ENCODE data around the gene C3orf85. TPM values are rescaled to one million over a fixed set of nuclear protein-coding genes. Genes with fewer than 3 reads are reported as not detected.

Gene C3orf85, protein sequence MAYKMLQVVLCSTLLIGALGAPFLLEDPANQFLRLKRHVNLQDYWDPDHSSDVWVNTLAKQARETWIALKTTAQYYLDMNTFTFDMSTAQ
- total RNA-seq (2021; fragmentation: NEBNext Ultra II Directional; extraction: Animal tissue kit (Norgen Biotek cat#: 25700)): not detected
- long read RNA-seq: 0 reads

DNA sequence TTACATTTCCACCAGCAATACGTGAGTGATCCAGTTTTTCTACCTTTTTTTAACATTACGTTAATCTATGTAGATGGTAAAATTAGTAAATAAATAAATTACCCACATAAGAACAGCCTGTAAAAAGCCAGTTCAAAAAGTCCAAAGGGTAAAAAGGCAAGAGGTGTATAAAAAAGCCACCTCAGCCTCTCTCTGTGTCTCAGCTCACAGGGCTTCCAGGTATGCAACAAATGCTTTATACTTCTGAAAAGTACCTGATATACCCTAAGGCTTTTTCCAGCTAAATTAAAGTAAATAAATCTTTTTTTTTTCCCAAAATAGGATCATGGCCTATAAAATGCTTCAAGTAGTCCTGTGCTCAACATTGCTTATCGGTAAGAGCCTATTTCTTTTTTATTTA is at the start of gene C3orf85:
Gene C3orf85 (plus strand): TSS at position 197 of the 400 bp plus-strand sequence. CDS start 129 bp downstream, at position 326.
- Mint-ChIP-seq H3K27me3 (ENCODE audit: insufficient read depth) (no peaks in the 10 kb centered on the region), H3K9me3 (peaks cover 11% of the 10 kb centered on the region), H3K4me1 (ENCODE audit: low read depth) (no peaks in the 10 kb centered on the region), H3K36me3 (ENCODE audit: low read depth) (no peaks in the 10 kb centered on the region), H3K27ac (no peak within 1 kb of the TSS), H3K4me3 (no peak within 1 kb of the TSS)
- no peak for DNase-seq
- TF ChIP-seq, protein P1, sequence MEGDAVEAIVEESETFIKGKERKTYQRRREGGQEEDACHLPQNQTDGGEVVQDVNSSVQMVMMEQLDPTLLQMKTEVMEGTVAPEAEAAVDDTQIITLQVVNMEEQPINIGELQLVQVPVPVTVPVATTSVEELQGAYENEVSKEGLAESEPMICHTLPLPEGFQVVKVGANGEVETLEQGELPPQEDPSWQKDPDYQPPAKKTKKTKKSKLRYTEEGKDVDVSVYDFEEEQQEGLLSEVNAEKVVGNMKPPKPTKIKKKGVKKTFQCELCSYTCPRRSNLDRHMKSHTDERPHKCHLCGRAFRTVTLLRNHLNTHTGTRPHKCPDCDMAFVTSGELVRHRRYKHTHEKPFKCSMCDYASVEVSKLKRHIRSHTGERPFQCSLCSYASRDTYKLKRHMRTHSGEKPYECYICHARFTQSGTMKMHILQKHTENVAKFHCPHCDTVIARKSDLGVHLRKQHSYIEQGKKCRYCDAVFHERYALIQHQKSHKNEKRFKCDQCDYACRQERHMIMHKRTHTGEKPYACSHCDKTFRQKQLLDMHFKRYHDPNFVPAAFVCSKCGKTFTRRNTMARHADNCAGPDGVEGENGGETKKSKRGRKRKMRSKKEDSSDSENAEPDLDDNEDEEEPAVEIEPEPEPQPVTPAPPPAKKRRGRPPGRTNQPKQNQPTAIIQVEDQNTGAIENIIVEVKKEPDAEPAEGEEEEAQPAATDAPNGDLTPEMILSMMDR (IDR thresholded peaks at IDR 0.05): no peak

DNA sequence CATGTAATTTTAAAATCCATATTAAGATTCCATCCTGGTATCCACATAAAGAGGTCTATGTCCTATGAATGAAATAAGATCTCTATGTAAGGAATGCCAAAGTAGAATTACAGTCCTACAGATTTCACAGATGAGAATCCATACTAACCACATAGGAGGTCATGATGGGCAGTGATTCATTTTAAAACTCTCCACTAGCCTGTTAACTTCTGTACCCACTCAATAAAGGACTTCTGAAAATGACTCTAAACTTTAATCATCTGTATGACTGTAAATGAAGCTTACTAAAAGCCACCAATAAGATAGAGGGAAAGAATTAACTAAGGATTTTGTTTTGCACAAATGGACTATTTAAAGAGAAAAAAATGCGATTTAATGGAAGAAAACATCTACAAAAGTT is 47.3 kb upstream of the C3orf85 start:
- H3K4me1 Mint-ChIP-seq (ENCODE audit: low read depth): no peaks in the 10 kb centered on the region
- H3K4me3 Mint-ChIP-seq: no peak overlapping the region
- no peak overlapping the region for H3K27ac Mint-ChIP-seq
- H3K36me3 Mint-ChIP-seq (ENCODE audit: low read depth): no peaks in the 10 kb centered on the region
- TF ChIP-seq, protein P1 (IDR thresholded peaks at IDR 0.05): no peak
- H3K9me3 Mint-ChIP-seq: peaks cover 4% of the 10 kb centered on the region; the same call in 1 of the 2 replicates
- H3K27me3 Mint-ChIP-seq (ENCODE audit: insufficient read depth): no peaks in the 10 kb centered on the region
- no peak for DNase-seq

DNA sequence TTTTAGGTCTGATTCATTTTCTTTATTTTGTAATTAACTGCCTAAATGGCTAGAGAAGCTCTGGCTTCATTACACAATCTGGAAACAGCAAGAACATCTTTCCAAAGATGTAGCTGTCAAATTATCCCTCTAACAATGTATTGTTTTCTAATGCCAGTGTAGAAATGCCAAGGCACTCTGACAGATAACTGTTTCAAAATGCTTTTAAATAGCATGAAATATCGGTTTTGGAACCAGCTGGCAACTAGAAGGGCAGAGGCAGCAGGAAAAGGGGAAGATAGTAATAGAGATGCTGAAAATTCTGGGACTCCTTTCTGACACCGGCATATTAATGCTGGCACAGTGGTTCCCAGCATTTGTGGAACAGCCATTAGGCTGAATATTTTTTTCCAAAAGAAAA is 44.7 kb upstream of the C3orf85 start:
- DNase-seq: no peak
- TF ChIP-seq, protein P1 (IDR thresholded peaks at IDR 0.05): no peak
- Mint-ChIP-seq H3K9me3 (peaks cover 4% of the 10 kb centered on the region; the same call in 1 of the 2 replicates), H3K4me3 (no peak overlapping the region), H3K27ac (no peak overlapping the region), H3K36me3 (ENCODE audit: low read depth) (no peaks in the 10 kb centered on the region), H3K4me1 (ENCODE audit: low read depth) (no peaks in the 10 kb centered on the region), H3K27me3 (ENCODE audit: insufficient read depth) (no peaks in the 10 kb centered on the region)

DNA sequence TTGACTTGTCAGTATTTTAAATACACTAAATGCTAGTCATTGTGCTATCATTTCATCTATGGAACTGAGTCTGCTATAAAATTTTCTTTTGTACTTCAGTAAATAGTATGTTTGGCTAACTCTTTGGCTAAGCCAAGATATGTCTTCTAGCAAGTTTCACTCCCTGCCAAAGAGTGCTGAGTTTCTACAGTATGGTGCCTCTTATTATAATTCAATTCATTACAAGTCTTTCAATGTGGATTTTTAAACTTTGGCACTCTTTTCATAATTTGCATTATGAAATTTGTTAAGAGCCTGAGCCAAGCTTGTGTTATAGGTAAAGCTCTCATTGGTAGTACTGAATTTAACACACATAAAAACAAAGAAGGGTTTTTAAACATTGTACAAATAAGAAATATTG is 43.0 kb upstream of the C3orf85 start:
- H3K27ac Mint-ChIP-seq: no peak overlapping the region
- no peak for DNase-seq
- no peak overlapping the region for H3K4me3 Mint-ChIP-seq
- H3K36me3 Mint-ChIP-seq (ENCODE audit: low read depth): no peaks in the 10 kb centered on the region
- H3K4me1 Mint-ChIP-seq (ENCODE audit: low read depth): no peaks in the 10 kb centered on the region
- TF ChIP-seq, protein P1 (IDR thresholded peaks at IDR 0.05): no peak
- H3K27me3 Mint-ChIP-seq (ENCODE audit: insufficient read depth): no peaks in the 10 kb centered on the region
- peaks cover 4% of the 10 kb centered on the region; the same call in 1 of the 2 replicates for H3K9me3 Mint-ChIP-seq

DNA sequence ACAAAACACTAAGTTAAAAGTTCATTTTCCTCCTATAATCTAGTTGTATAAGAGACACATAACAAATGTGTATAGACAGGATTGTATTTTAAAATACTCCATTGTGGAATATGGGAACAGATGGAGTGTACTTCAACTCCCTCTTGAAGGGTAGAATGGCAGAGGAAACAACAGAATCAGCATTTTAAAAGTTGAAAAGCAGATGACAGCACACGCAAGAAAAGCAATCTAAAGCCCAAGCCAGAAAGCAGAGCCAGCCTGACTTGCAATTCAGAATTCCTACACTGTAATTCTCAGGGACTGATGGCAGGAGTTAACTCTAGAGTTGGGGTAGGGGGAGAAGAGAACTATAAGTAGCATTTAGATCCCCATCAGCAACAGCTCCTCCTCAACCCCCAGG is 41.4 kb upstream of the C3orf85 start:
- no peak for DNase-seq
- H3K4me1 Mint-ChIP-seq (ENCODE audit: low read depth): no peaks in the 10 kb centered on the region
- H3K4me3 Mint-ChIP-seq: no peak overlapping the region
- no peaks in the 10 kb centered on the region for H3K27me3 Mint-ChIP-seq (ENCODE audit: insufficient read depth)
- TF ChIP-seq, protein P1 (IDR thresholded peaks at IDR 0.05): no peak
- H3K9me3 Mint-ChIP-seq: peaks cover 4% of the 10 kb centered on the region; the same call in 1 of the 2 replicates
- no peak overlapping the region for H3K27ac Mint-ChIP-seq
- no peaks in the 10 kb centered on the region for H3K36me3 Mint-ChIP-seq (ENCODE audit: low read depth)

Data from HFFc6 (cell line).